Adrenal gland (tissue), 12 donors: ENCODE data around the gene MXRA7. TPM values are rescaled to one million over a fixed set of nuclear protein-coding genes. Genes with fewer than 3 reads are reported as not detected.
"Not testable (repeated sequence)": the region's sequence is repeated elsewhere in the genome, so short reads cannot be mapped to it uniquely, and the experiment has no call there.

Experiments used
- DNase-seq, 7 donors: peaks; one replicate each; pipeline ENCODE4 v3.0.0-alpha.2; 2019 to 2020
- H3K27ac ChIP-seq, 5 donors: fragments of 200-600 bp; sonication (generic) in 4 of 5; 1 replicate in 3 of 5; 2 replicates in 2 of 5; pipeline versions ENCODE4 v1.5.1 to v1.8.0; 2016 to 2020; ENCODE audit warnings: mild to moderate bottlenecking in 1 of 5
- H3K27me3 ChIP-seq: fragments of 200-600 bp; 2 replicates; pipeline ENCODE4 v1.8.0; 2021
- H3K36me3 ChIP-seq, 2 donors: fragments of 200-600 bp; replicated peaks in 1 of 2; 1 replicate in 1 of 2; 2 replicates in 1 of 2; pipeline versions ENCODE4 v1.5.1 to v1.8.0; 2018 to 2022
- H3K4me1 ChIP-seq, 2 donors: fragments of 200-600 bp; replicated peaks in 1 of 2; 1 replicate in 1 of 2; 2 replicates in 1 of 2; pipeline versions ENCODE4 v1.5.1 to v1.8.0; 2018 to 2021
- H3K4me3 ChIP-seq, 4 donors: fragments of 200-600 bp; sonication (generic) in 3 of 4; one replicate each; pipeline ENCODE4 v1.5.1; 2016 to 2018
- H3K9me3 ChIP-seq, 3 donors: fragments of 200-600 bp; sonication (generic) in 1 of 3; replicated peaks in 1 of 3; 1 replicate in 2 of 3; 2 replicates in 1 of 3; pipeline versions ENCODE4 v1.5.1 to v1.8.0; 2016 to 2021
- CTCF ChIP-seq, 6 experiments: fragments of 450-650 bp in 4 of 6; fragments of 200-600 bp in 2 of 6; sonication (generic) in 1 of 6; IDR thresholded peaks; 1 replicate in 5 of 6; 2 replicates in 1 of 6; pipeline versions ENCODE4 v1.5.1 to v1.8.0; 2016 to 2021; ENCODE audit warnings: antibody characterized with exemption in 6 of 6, mild to moderate bottlenecking in 2 of 6, moderate library complexity in 1 of 6
- POLR2A ChIP-seq, 2 donors: fragments of 450-650 bp; IDR thresholded peaks; one replicate each; pipeline ENCODE4 v1.6.1; 2017; ENCODE audit warnings: antibody characterized with exemption in 2 of 2, mild to moderate bottlenecking in 2 of 2, moderate library complexity in 1 of 2
- WGBS, 4 donors: extraction: QIAGEN DNeasy Blood & Tissue Kit in 2 of 4; methylation state at CpG; one replicate each; pipeline versions ENCODE4 v1.1.5 to v1.1.7; 2013 to 2017; 5-methylcytosine and 5-hydroxymethylcytosine counted together
- intact Hi-C, 2 donors: fragments of 100-400 bp; cut with DNase I; formaldehyde crosslinking; loops; one replicate each; pipeline versions ENCODE4 v1.14.1 to v1.15.0; 2022 to 2023
- polyA plus RNA-seq, 3 donors: library from polyadenylated mRNA; stranded (reverse); fragments of 200-250 nt in 2 of 3; fragments of 350-450 nt in 1 of 3; fragmentation: Illumina TruSeq in 1 of 3; extraction: RNeasy Lipid Tissue Mini Kit (QIAGEN cat#74804) in 1 of 3; gene quantifications; one replicate each; pipeline ENCODE4 v1.2.3, GENCODE V29; 2013 to 2014
- total RNA-seq, 9 donors: library from RNA; depleted of rRNA in 4 of 9; stranded (reverse); fragments of >200 nt in 4 of 9; fragments of 120-200 nt in 1 of 9; fragmentation: NEBNext Ultra II Directional in 1 of 9; extraction: Animal tissue kit (Norgen Biotek cat#: 25700) in 1 of 9; gene quantifications; one replicate each; pipeline versions ENCODE4 v1.1.0 to v1.2.4, GENCODE V29; 2013 to 2023
- donor health status: healthy with polysubstance abuse.
- donor health status: Bipolar disorder and iron deficiency.
- donor health status: DM: yes; HTN: yes; CAD: no.
- donor health status: DM: no; HTN: no; CAD: no.
- donor health status: DM: no; HTN: no; CAD: no.
- donor health status: DM: yes; HTN: yes; CAD: no.

The MXRA7 gene
- total and polyA plus RNA-seq, 12 donors, result 81.5 to 671 (median 356) TPM

GRCh38 chr17:76740329-76741118 is 29.8 kb upstream of the MXRA7 start:
- Histone ChIP-seq H3K4me1 (peaks cover 11 to 39% of the 10 kb centered on the region in 2 donors), H3K4me3 (no peak overlapping the region), H3K27ac (no peak overlapping the region), H3K36me3 (peaks cover 0 to 42% of the 10 kb centered on the region in 2 donors), H3K9me3 (no peaks in the 10 kb centered on the region), H3K27me3 (no peaks in the 10 kb centered on the region)
- 72 to 83% (median 76%) methylated on average over 5 of the region's 5 CpGs for WGBS, 4 donors
- TF ChIP-seq CTCF (IDR thresholded peaks at IDR 0.05), result no peak
- no peak for TF ChIP-seq POLR2A (IDR thresholded peaks at IDR 0.05)
- peak in 1 of 7 donors; percentile 56 for DNase-seq
- intact Hi-C loops, result no loop called here

GRCh38 chr17:76739568-76740115 is 28.9 kb upstream of the MXRA7 start:
- H3K36me3 ChIP-seq, result peaks cover 0 to 41% of the 10 kb centered on the region in 2 donors
- DNase-seq, H3K9me3 ChIP-seq, intact Hi-C loops, H3K4me3 ChIP-seq, H3K27ac ChIP-seq, H3K27me3 ChIP-seq: not testable (repeated sequence)
- peaks cover 18 to 48% of the 10 kb centered on the region in 2 donors for H3K4me1 ChIP-seq
- 89 to 93% (median 92%) methylated on average over 17 of the region's 17 CpGs for WGBS, 4 donors

GRCh38 chr17:76738468-76738850 is 27.7 kb upstream of the MXRA7 start:
- no peak for DNase-seq
- peaks cover 0 to 41% of the 10 kb centered on the region in 2 donors for H3K36me3 ChIP-seq
- TF ChIP-seq CTCF (IDR thresholded peaks at IDR 0.05) (no peak), POLR2A (IDR thresholded peaks at IDR 0.05) (no peak)
- no peaks in the 10 kb centered on the region for H3K9me3 ChIP-seq
- H3K4me1 ChIP-seq, result peaks cover 27 to 59% of the 10 kb centered on the region in 2 donors
- no peaks in the 10 kb centered on the region for H3K27me3 ChIP-seq
- peak overlapping the region; percentile 88 to 100 (median 99) for H3K27ac ChIP-seq
- 1 to 3% (median 3%) methylated on average over 7 of the region's 7 CpGs for WGBS, 4 donors
- peak overlapping the region in 3 of 4 donors; percentile 66 to 97 (median 83) for H3K4me3 ChIP-seq
- intact Hi-C loops, result no loop called here

GRCh38 chr17:76737676-76738467 is 27.1 kb upstream of the MXRA7 start, which contains the start of gene MFSD11:
MFSD11 (plus strand) TSS chr17:76738119; CDS start chr17:76738353, 234 bp downstream.
- Histone ChIP-seq H3K9me3 (no peaks in the 10 kb centered on the region), H3K27ac (peak within 1 kb of the TSS; percentile 96 to 100 (median 99)), H3K36me3 (peaks cover 0 to 44% of the 10 kb centered on the region in 2 donors), H3K27me3 (no peaks in the 10 kb centered on the region), H3K4me3 (peak within 1 kb of the TSS; percentile 83 to 98 (median 92)), H3K4me1 (peaks cover 32 to 65% of the 10 kb centered on the region in 2 donors)
- intact Hi-C loops, result no loop called here
- peak; percentile 91 to 94 (median 92) for DNase-seq
- no peak for TF ChIP-seq CTCF (IDR thresholded peaks at IDR 0.05)
- TF ChIP-seq POLR2A (IDR thresholded peaks at IDR 0.05), result peak; percentile 33 to 65
- 0 to 1% (median 0%) methylated on average over 25 to 57 of the region's 57 CpGs for WGBS, 4 donors
